Karpas-422 (cell line): ENCODE measurements around the gene STAT3. TPM values are rescaled to one million over a fixed set of nuclear protein-coding genes. Genes with fewer than 3 reads are reported as not detected.
"Not testable (repeated sequence)": the region's sequence is repeated elsewhere in the genome, so short reads cannot be mapped to it uniquely, and the experiment has no call there.

ENCODE experiments used
- DNase-seq: peaks from one replicate; pipeline ENCODE4 v3.0.0-alpha.2; 2015
- H2AFZ ChIP-seq: fragments of 200-600 bp; sonication (generic); 2 replicates; pipeline ENCODE4 v1.6.1; 2014; ENCODE audit warnings: antibody characterized with exemption, low read length, mixed read lengths
- H3K27ac ChIP-seq: fragments of 200-600 bp; sonication (generic); 2 replicates; pipeline ENCODE4 v1.5.1; 2014; ENCODE audit warnings: mild to moderate bottlenecking, low read length, moderate library complexity
- H3K27me3 ChIP-seq: fragments of 200-600 bp; sonication (generic); 2 replicates; pipeline ENCODE4 v1.6.1; 2014; ENCODE audit warnings: low read length, mixed read lengths
- H3K36me3 ChIP-seq: fragments of 200-600 bp; sonication (generic); 2 replicates; pipeline ENCODE4 v1.6.1; 2014; ENCODE audit warnings: low read length, mixed read lengths; ENCODE audit not compliant: insufficient read depth
- H3K4me1 ChIP-seq: fragments of 200-600 bp; sonication (generic); 2 replicates; pipeline ENCODE4 v1.6.1; 2014; ENCODE audit warnings: mild to moderate bottlenecking, low read length, mixed read lengths
- H3K4me2 ChIP-seq: fragments of 200-600 bp; sonication (generic); 2 replicates; pipeline ENCODE4 v1.6.1; 2014; ENCODE audit warnings: low read length, low read depth, mild to moderate bottlenecking; ENCODE audit not compliant: poor library complexity, severe bottlenecking
- H3K4me3 ChIP-seq: fragments of 200-600 bp; sonication (generic); 2 replicates; pipeline ENCODE4 v1.5.1; 2014; ENCODE audit warnings: mild to moderate bottlenecking, antibody characterized with exemption, low read length, mixed read lengths
- H3K79me2 ChIP-seq: fragments of 200-600 bp; sonication (generic); 2 replicates; pipeline ENCODE4 v1.6.1; 2014; ENCODE audit warnings: mild to moderate bottlenecking, low read length, mixed read lengths
- H3K9ac ChIP-seq: fragments of 200-600 bp; sonication (generic); 2 replicates; pipeline ENCODE4 v1.6.0; 2014; ENCODE audit warnings: low read length
- H3K9me2 ChIP-seq: fragments of 200-600 bp; sonication (generic), shearing (Covaris generic); replicated peaks from 2 replicates; pipeline ENCODE4 v1.6.0; 2014; ENCODE audit warnings: mild to moderate bottlenecking, low read length, moderate library complexity; ENCODE audit not compliant: insufficient read depth
- H3K9me3 ChIP-seq: fragments of 300-700, 200-600 bp; sonication (generic); 2 replicates; pipeline ENCODE4 v1.6.1; 2014; ENCODE audit warnings: low read length, mixed read lengths
- H4K20me1 ChIP-seq: fragments of 200-600 bp; sonication (generic); 2 replicates; pipeline ENCODE4 v1.6.1; 2014; ENCODE audit warnings: mild to moderate bottlenecking, antibody characterized with exemption, low read length, low read depth; ENCODE audit not compliant: insufficient read depth
- total RNA-seq: library from RNA; depleted of rRNA; stranded (reverse); fragments of >200 nt; shearing (Covaris generic); gene quantifications from 2 replicates; pipeline ENCODE4 v1.2.3, GENCODE V29; 2014; ENCODE audit warnings: low replicate concordance

Gene STAT3
- total RNA-seq, 1 experiment from 2014 or later, result 16.3 TPM

DNA sequence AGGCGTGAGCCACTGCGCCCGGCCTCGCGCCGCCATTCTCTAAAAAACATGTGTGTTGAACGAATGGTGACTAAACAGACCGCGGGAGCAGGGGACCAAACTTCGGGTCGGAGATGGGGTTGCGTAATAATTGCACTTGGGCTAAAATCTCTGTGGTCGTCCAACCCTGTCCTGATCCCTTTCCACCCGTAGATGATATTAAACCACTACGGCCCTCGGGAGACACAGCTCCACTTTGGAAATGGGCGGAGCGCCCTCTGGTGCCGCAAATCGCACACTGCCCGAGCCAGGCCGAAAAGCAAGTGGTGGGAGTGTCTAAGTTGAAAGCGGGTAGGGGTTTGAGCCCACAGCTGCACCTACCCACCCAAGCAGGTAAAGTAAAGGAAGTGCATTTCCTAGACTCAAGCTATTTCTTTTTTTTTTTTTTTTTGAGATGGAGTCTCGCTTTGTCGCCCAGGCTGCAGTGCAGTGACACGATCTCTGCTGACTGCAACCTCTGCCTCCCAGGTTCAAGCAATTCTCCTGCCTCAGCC is 17.8 kb upstream of the STAT3 start:
- Histone ChIP-seq H3K27ac (no peak overlapping the region), H3K9ac (no peak overlapping the region), H3K36me3 (no peaks in the 10 kb centered on the region), H3K79me2 (no peaks in the 10 kb centered on the region), H4K20me1 (no peaks in the 10 kb centered on the region), H3K4me3 (no peak overlapping the region), H3K4me1 (peaks cover 3% of the 10 kb centered on the region; the same call in 1 of the 2 replicates), H3K9me2 (no peaks in the 10 kb centered on the region), H3K9me3 (no peaks in the 10 kb centered on the region), H2AFZ (no peak overlapping the region), H3K27me3 (no peaks in the 10 kb centered on the region), H3K4me2 (no peak overlapping the region)
- peak; percentile 93 for DNase-seq

DNA sequence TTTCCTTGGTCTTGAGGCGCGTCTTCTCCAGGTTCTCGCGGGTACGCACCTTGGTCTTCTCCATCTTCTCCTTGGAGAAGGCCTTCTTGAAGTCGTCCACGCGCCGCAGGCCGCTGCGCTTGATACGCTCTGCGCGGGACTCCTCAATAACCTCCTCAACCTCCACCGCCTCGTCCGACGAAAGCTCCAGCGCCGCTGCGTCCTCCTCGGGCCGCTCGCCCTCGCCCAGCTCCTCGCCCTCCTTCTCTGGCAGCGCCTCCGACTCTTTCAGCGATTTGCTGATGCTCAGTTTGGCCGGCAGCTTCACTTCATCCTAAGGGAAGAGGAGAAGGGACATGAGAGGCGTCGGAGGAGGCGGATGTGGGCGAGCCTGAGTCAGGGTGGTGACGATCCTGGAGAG is 16.8 kb upstream of the STAT3 start:
- Histone ChIP-seq H3K4me3 (no peak overlapping the region), H3K9ac (no peak overlapping the region), H3K79me2 (no peaks in the 10 kb centered on the region), H3K27me3 (no peaks in the 10 kb centered on the region), H3K9me2 (no peaks in the 10 kb centered on the region), H3K36me3 (no peaks in the 10 kb centered on the region), H3K9me3 (no peaks in the 10 kb centered on the region), H3K4me2 (no peak overlapping the region), H2AFZ (no peak overlapping the region), H3K4me1 (peaks cover 3% of the 10 kb centered on the region; the same call in 1 of the 2 replicates), H3K27ac (no peak overlapping the region), H4K20me1 (no peaks in the 10 kb centered on the region)
- DNase-seq, result no peak

DNA sequence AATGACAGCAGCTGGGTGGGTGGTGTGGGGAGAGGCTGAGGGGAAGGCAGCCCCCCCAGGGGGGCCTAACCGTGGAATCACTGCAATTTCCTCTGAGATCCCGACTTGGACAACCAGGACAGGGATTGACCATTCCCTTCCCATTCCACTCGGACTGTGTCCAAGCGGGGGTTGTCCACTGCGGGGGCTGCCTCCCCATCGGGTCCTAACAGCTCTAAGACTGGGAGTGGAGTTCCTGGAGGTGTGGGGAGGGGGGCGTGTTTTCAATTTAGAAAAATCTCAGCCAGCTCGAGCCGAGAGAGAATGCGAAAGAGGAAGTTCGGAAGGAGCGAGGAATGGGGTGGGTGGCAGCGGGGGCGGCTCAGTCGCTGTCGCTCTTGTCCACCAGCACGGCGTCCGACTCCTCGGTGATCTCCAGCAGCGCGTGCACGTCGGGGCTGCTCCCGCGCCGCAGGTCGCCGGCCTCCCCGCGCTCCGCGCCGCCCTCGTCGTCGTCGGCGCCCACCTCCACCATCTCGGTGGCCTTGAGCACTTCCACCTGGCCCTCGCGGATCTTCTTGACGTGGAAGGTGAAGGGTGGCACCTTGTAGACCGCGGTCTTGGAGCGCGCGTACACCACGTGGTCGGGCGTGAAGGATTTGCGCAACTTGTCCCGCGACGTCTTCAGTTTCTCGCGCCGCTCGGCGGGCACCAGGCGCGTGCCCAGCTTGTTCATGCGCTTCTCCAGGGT is 16.2 kb upstream of the STAT3 start:
- Histone ChIP-seq H3K9me2 (no peaks in the 10 kb centered on the region), H3K4me3 (no peak overlapping the region), H3K27ac (no peak overlapping the region), H3K79me2 (no peaks in the 10 kb centered on the region), H3K9me3 (no peaks in the 10 kb centered on the region), H3K4me2 (no peak overlapping the region), H4K20me1 (no peaks in the 10 kb centered on the region), H3K9ac (no peak overlapping the region), H3K4me1 (peaks cover 3% of the 10 kb centered on the region; the same call in 1 of the 2 replicates), H3K27me3 (no peaks in the 10 kb centered on the region), H2AFZ (no peak overlapping the region), H3K36me3 (no peaks in the 10 kb centered on the region)
- peak; percentile 60 for DNase-seq

GRCh38 chr17:42403150-42403549 is 14.9 kb upstream of the STAT3 start:
- Histone ChIP-seq H3K4me2 (no peak overlapping the region), H2AFZ (no peak overlapping the region), H3K4me3 (no peak overlapping the region), H3K27me3 (no peaks in the 10 kb centered on the region), H3K9ac (no peak overlapping the region), H3K4me1 (peaks cover 3% of the 10 kb centered on the region; the same call in 1 of the 2 replicates), H3K79me2 (no peaks in the 10 kb centered on the region), H3K9me3 (no peaks in the 10 kb centered on the region), H3K36me3 (no peaks in the 10 kb centered on the region), H4K20me1 (no peaks in the 10 kb centered on the region), H3K27ac (no peak overlapping the region), H3K9me2 (no peaks in the 10 kb centered on the region)
- peak; percentile 82 for DNase-seq

GRCh38 chr17:42402117-42402516 is 13.9 kb upstream of the STAT3 start:
- Histone ChIP-seq H4K20me1 (no peaks in the 10 kb centered on the region), H3K79me2 (no peaks in the 10 kb centered on the region)

DNA sequence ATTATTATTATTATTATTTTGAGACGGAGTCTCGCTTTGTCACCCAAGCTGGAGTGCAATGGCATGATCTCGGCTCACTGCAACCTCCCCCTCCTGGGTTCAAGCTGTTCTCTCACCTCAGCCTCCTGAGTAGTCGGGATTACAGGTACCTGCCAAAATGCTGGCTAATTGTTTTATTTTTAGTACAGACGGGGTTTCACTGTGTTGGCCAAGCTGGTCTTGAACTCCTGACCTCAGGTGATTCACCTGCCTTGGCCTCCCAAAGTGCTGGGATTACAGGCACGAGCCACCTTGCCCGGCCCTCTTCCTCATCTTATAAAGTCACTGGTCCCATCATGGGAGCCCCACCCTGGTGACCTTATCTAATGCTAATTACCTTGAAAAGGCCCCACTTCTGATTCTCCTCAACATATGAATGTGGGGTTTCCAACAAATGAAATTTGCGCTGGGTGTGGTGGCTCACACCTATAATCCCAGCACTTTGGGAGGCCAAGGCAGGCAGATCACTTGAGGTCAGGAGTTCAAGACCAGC is 12.7 kb upstream of the STAT3 start:
- H3K4me3 ChIP-seq, H3K9me2 ChIP-seq, H4K20me1 ChIP-seq, H3K9ac ChIP-seq, DNase-seq, H3K79me2 ChIP-seq, H3K27ac ChIP-seq, H3K36me3 ChIP-seq, H3K4me1 ChIP-seq, H3K27me3 ChIP-seq, H2AFZ ChIP-seq, H3K4me2 ChIP-seq, H3K9me3 ChIP-seq: not testable (repeated sequence)

More at GRCh38 chr17:42402117-42402516, 13.9 kb upstream of the STAT3 start:
- no peak overlapping the region for H3K4me2 ChIP-seq
- no peak overlapping the region for H2AFZ ChIP-seq
- no peaks in the 10 kb centered on the region for H3K36me3 ChIP-seq
- no peak for DNase-seq
- no peaks in the 10 kb centered on the region for H3K27me3 ChIP-seq
- no peaks in the 10 kb centered on the region for H3K9me3 ChIP-seq
- H3K27ac ChIP-seq, result no peak overlapping the region
- H3K9ac ChIP-seq, result no peak overlapping the region
- no peak overlapping the region for H3K4me3 ChIP-seq
- peaks cover 3% of the 10 kb centered on the region; the same call in 1 of the 2 replicates for H3K4me1 ChIP-seq
- no peaks in the 10 kb centered on the region for H3K9me2 ChIP-seq

GRCh38 chr17:42399948-42400843 is 12.0 kb upstream of the STAT3 start:
- DNase-seq, result no peak
- Histone ChIP-seq H4K20me1 (no peaks in the 10 kb centered on the region), H3K9me3 (no peaks in the 10 kb centered on the region), H2AFZ (no peak overlapping the region), H3K4me1 (0 out of 2 replicates have a peak, but pooled peaks cover 3% of the 10 kb centered on the region), H3K27me3 (no peaks in the 10 kb centered on the region), H3K9ac (no peak overlapping the region), H3K4me3 (no peak overlapping the region), H3K79me2 (no peaks in the 10 kb centered on the region), H3K4me2 (no peak overlapping the region), H3K27ac (no peak overlapping the region), H3K36me3 (no peaks in the 10 kb centered on the region), H3K9me2 (no peaks in the 10 kb centered on the region)

- Histone ChIP-seq H3K27ac (no peak overlapping the region), H2AFZ (no peak overlapping the region), H3K4me2 (no peak overlapping the region), H3K9ac (no peak overlapping the region), H3K4me1 (peaks cover under 1% of the 10 kb centered on the region), H4K20me1 (no peaks in the 10 kb centered on the region), H3K9me3 (no peaks in the 10 kb centered on the region), H3K9me2 (no peaks in the 10 kb centered on the region), H3K79me2 (no peaks in the 10 kb centered on the region), H3K4me3 (no peak overlapping the region), H3K36me3 (no peaks in the 10 kb centered on the region), H3K27me3 (no peaks in the 10 kb centered on the region)
- DNase-seq, result no peak
Measured at GRCh38 chr17:42399121-42399520, 10.9 kb upstream of the STAT3 start.
